ENCODE results near the gene ATXN10. TPM values are rescaled to one million over a fixed set of nuclear protein-coding genes. Genes with fewer than 3 reads are reported as not detected.

Gene ATXN10
- total and polyA plus RNA-seq, 2 donors (not counting 1 experiment from before 2014, with no cell fraction given), result 52.3 to 95.5 TPM

GRCh38 chr22:45823336-45823735, 151.7 kb downstream of the ATXN10 start:
- Histone ChIP-seq H3K27ac (ENCODE audit: low read length in 2 of 2) (no peak overlapping the region), H3K9ac (ENCODE audit: low read length) (no peak overlapping the region), H3K4me3 (ENCODE audit: control extremely low read depth in 1 of 5, extremely low read depth in 1 of 5, insufficient read depth in 1 of 5, low read depth in 2 of 5, low read length in 4 of 5) (no peak overlapping the region), H3K27me3 (replicated peaks in 1 of 4; ENCODE audit: control extremely low read depth in 1 of 4, control insufficient read depth in 3 of 4, insufficient read depth in 4 of 4, low read length in 3 of 4) (no peaks in the 10 kb centered on the region), H3K4me2 (replicated peaks; ENCODE audit: low read depth, low read length, poor library complexity, severe bottlenecking) (no peak overlapping the region), H3K79me2 (ENCODE audit: control insufficient read depth, insufficient read depth, low read length) (no peaks in the 10 kb centered on the region), H3K9me3 (ENCODE audit: control extremely low read depth in 1 of 3, control insufficient read depth in 2 of 3, insufficient read depth in 1 of 3, low read length in 2 of 3) (no peaks in the 10 kb centered on the region), H4K20me1 (ENCODE audit: control insufficient read depth, insufficient read depth, low read length, poor library complexity, severe bottlenecking) (no peaks in the 10 kb centered on the region), H3K4me1 (ENCODE audit: control insufficient read depth in 2 of 2, insufficient read depth in 2 of 2, low read length in 2 of 2) (no peaks in the 10 kb centered on the region), H2AFZ (ENCODE audit: insufficient read depth, low read depth, low read length, poor library complexity, severe bottlenecking) (no peak overlapping the region), H3K36me3 (replicated peaks in 1 of 2; ENCODE audit: control extremely low read depth in 1 of 2, control insufficient read depth in 1 of 2, extremely low read depth in 1 of 2, insufficient read depth in 2 of 2, low read length in 1 of 2) (peaks cover 0 to 10% of the 10 kb centered on the region in 2 experiments)
- POLR2A ChIA-PET, result no interaction called here
- WGBS (ENCODE audit: insufficient coverage), result 46% methylated on average over 4 of the region's 6 CpGs
- TF ChIP-seq EZH2 (IDR thresholded peaks at IDR 0.05; ENCODE audit: borderline replicate concordance, insufficient read depth, low read depth, low read length, poor library complexity, severe bottlenecking) (no peak), CTCF (IDR thresholded peaks at IDR 0.05) (no peak)
- Mint-ChIP-seq H3K27ac (no peak overlapping the region), H3K4me1 (no peaks in the 10 kb centered on the region), H3K9me3 (ENCODE audit: insufficient read depth) (no peaks in the 10 kb centered on the region), H3K27me3 (no peaks in the 10 kb centered on the region), H3K4me3 (no peak overlapping the region)
- ATAC-seq (ENCODE audit: low read depth) (no peak), DNase-seq (no peak)
- CTCF ChIA-PET, result no interaction called here
- intact Hi-C loops (cut with micrococcal nuclease), result no loop called here

- no peaks in the 10 kb centered on the region for H3K4me1 ChIP-seq (ENCODE audit: control insufficient read depth in 2 of 2, insufficient read depth in 2 of 2, low read length in 2 of 2)
- no peaks in the 10 kb centered on the region for H3K27me3 ChIP-seq (replicated peaks in 1 of 4; ENCODE audit: control extremely low read depth in 1 of 4, control insufficient read depth in 3 of 4, insufficient read depth in 4 of 4, low read length in 3 of 4)
- no peak for ATAC-seq (ENCODE audit: low read depth)
- TF ChIP-seq EZH2 (IDR thresholded peaks at IDR 0.05; ENCODE audit: borderline replicate concordance, insufficient read depth, low read depth, low read length, poor library complexity, severe bottlenecking) (no peak), CTCF (IDR thresholded peaks at IDR 0.05) (no peak)
- Mint-ChIP-seq H3K27ac (no peak overlapping the region), H3K4me1 (peaks cover 14% of the 10 kb centered on the region), H3K4me3 (no peak overlapping the region), H3K27me3 (no peaks in the 10 kb centered on the region), H3K9me3 (ENCODE audit: insufficient read depth) (no peaks in the 10 kb centered on the region)
- peaks cover 0 to 8% of the 10 kb centered on the region in 2 experiments for H3K36me3 ChIP-seq (replicated peaks in 1 of 2; ENCODE audit: control extremely low read depth in 1 of 2, control insufficient read depth in 1 of 2, extremely low read depth in 1 of 2, insufficient read depth in 2 of 2, low read length in 1 of 2)
- CTCF ChIA-PET, result interaction anchor here (0.9 to 1.5 kb wide), 2 partner anchors 37 to 181 kb away, joined by 3 to 4 read pairs; no protein-coding TSS in a partner anchor
- H4K20me1 ChIP-seq (ENCODE audit: control insufficient read depth, insufficient read depth, low read length, poor library complexity, severe bottlenecking), result no peaks in the 10 kb centered on the region
- no peak overlapping the region for H3K27ac ChIP-seq (ENCODE audit: low read length in 2 of 2)
- no peak overlapping the region for H3K4me3 ChIP-seq (ENCODE audit: control extremely low read depth in 1 of 5, extremely low read depth in 1 of 5, insufficient read depth in 1 of 5, low read depth in 2 of 5, low read length in 4 of 5)
- no peak for DNase-seq
- intact Hi-C loops (cut with micrococcal nuclease), result no loop called here
- H3K79me2 ChIP-seq (ENCODE audit: control insufficient read depth, insufficient read depth, low read length), result no peaks in the 10 kb centered on the region
- WGBS (ENCODE audit: insufficient coverage), result 100% methylated on average over 1 of the region's 2 CpGs
- no peak overlapping the region for H3K4me2 ChIP-seq (replicated peaks; ENCODE audit: low read depth, low read length, poor library complexity, severe bottlenecking)
- peaks cover 0 to 4% (median 0%) of the 10 kb centered on the region in 3 donors for H3K9me3 ChIP-seq (ENCODE audit: control extremely low read depth in 1 of 3, control insufficient read depth in 2 of 3, insufficient read depth in 1 of 3, low read length in 2 of 3)
- no peak overlapping the region for H3K9ac ChIP-seq (ENCODE audit: low read length)
- no peak overlapping the region for H2AFZ ChIP-seq (ENCODE audit: insufficient read depth, low read depth, low read length, poor library complexity, severe bottlenecking)
- POLR2A ChIA-PET, result no interaction called here
Measured at GRCh38 chr22:45826520-45826919, 154.9 kb downstream of the ATXN10 start.
